HG02610 (cell line): ENCODE data around the gene COMMD2.
A peak's percentile ranks its signal among the peaks of the same experiment; 100 is the strongest.

Source experiments
- ATAC-seq: cut with Tn5 transposase; IDR thresholded peaks from one replicate; pipeline ENCODE4 v1.9.1; 2021; ENCODE audit warnings: mild to moderate bottlenecking, moderate library complexity; ENCODE audit not compliant: unreplicated experiment

COMMD2 gene

DNA sequence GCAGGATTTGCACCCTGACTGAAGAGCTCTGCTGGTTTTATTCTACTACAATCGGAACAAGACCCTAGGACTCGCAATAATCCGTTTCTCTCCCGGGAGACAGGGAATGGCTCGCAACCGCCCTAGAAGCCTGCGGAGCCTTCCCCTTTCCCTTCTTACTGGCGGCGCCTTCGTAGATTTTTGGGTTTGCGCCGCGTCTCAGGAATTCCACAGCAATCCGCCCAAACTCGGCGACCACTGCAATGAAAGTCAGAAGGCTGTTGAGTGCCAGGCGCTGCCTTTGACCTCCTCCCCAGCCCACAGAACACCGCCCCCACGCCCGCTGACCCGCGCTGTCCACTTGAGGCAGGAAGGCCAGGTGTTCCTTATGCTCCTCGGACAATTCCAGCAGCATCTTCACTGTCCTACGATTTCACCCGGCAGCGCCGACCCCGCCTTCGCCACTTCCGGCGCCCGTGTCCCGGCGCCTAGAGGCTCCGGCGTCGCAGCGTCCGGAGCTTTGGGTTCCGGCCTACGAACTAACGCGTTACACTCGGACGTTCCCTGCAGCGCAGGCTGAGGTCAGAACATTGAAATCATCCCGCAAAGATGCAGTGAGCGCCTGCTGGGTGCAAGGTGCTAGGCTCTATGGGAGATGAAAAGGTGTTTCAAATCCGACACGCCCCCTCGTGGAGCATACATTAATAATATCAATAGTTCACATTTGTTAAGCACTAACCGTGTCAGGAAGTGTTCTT is at the start of gene COMMD2:
TSS of gene COMMD2 (minus strand) at position 439 of the 737 bp plus-strand sequence. CDS start at position 394, 45 bp downstream.
- peak; percentile 100 for ATAC-seq

DNA sequence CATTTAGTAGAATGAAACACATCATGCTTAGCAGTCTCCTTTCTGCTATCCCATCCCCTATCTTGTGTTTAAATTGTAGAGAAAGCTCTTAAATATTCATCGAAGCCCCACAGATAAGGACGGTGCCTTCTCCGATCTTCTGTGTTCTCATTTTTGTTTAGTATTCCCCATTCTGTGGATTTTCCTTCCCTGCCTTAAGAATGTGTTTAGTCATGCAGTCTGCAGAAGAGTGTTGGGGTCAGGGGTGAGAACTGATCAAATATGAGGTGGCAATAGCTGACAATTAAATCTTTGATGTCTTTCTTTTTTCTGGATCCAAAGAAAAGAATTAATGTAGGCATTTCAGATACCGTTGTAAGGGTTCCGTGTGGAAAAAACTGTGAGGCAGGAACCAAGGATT is 49.4 kb upstream of the COMMD2 start:
- ATAC-seq: no peak

DNA sequence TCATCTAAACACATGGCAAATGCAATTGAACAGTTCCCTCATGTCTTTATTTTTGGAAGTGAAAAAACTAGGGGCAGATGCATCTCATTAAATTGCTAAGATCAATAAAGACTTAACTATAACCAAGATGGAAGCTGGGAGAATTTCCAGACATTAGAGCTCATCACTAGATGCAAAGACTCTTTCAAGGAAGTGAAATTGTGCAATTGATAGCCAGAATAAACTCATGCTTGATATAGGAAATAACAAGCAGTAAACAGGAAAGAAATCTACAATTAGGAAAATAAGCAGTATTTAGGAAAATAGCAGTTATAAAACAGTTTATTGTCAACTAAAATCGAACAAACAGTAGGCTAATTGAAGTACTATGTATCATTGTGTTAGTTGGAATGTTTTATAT is 48.9 kb upstream of the COMMD2 start:
- ATAC-seq: no peak

DNA sequence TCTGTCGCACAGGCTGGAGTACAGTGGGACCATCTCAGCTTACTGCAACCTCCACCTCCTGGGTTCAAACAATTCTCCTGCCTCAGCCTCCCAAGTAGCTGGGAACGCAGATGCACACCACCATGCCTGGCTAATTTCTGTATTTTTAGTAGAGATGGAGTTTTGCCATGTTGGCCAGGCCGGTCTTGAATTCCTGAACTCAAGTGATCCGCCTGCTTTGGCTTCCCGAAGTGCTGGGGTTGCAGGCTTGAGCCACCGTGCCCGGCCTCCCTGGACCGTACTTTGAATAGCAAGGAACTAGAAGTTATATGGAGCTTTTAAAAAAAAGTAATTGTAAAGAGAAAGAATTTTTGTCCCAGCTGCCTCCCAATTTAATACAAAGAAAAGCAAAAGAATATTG is 48.4 kb upstream of the COMMD2 start:
- no peak for ATAC-seq

DNA sequence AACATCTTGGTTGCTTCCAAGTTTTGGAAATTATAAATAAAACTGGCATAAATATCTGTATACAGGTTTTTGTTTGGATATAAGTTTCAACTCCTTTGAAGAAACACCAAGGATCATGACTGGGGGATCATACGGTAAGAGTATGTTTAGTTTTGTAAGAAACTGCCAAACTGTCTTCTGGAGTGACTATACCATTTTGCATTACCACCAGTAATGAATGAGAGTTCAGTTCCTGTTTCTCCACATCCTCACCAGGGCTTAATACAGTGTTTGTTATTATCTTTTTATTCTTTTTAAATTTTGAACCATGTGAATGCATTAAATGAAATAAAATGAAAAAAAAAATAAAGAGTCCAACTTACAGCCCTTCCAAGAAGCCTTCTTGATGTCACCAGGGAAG is 43.7 kb upstream of the COMMD2 start:
- ATAC-seq: no peak

DNA sequence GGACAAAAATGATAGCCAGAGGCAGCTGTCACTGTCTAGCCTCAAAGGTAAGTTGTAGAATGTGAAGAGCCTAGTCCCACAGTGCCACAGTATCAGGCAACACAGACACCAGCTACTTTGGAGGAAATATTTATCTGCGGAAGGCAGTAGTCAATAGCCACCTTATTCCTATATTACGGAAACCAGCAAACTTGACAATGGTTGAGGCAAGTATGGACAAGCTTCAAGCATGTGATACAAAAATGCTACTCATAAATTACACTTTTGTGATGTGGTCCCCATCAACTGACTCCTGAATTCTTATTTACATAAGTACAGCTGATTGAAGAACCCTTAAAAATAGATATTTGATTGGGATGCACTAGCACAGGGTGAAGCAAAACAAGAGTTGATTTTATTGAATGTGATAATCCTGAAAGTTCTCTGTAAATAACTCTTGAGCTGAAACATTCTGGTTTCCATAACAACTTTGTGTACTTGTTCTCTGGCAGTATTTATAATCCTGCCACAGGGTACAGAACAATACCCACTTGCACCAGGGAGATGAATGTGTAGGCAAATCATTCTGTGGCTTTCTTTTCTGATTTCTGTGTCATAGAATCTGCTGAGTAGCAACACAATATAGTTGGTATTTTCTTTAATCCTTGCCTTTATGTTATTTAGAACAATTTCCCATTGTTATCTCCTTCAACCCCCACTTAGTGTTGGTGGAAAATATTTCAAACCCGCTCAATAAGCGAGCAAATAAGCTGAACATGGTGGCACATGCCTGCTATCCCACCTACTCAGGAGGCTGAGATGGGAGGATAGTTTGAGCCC is 40.4 kb upstream of the COMMD2 start, which contains the start of gene ANKUB1:
TSS of gene ANKUB1 (minus strand) at position 103 of the 819 bp plus-strand sequence. CDS start 188 bp downstream, outside the sequence.
- ATAC-seq: no peak

DNA sequence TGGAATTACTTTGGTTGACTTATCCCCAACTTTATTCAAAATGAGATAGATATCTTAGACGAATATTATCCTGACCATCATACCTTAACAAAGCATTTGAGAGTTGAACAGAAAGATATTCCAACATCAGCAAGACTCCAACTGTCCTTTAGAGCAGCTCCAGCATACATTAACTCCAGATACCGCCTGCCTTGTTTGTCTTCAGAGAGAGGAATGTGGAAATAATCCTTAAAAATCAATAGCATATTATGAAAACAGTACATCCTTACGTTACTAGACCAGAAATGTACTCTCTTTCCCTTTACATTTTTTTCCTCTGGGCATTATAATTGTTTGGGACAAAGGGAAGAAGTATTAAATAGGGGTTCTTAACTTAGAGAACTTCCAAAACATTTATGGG is 38.4 kb upstream of the COMMD2 start:
- no peak for ATAC-seq

DNA sequence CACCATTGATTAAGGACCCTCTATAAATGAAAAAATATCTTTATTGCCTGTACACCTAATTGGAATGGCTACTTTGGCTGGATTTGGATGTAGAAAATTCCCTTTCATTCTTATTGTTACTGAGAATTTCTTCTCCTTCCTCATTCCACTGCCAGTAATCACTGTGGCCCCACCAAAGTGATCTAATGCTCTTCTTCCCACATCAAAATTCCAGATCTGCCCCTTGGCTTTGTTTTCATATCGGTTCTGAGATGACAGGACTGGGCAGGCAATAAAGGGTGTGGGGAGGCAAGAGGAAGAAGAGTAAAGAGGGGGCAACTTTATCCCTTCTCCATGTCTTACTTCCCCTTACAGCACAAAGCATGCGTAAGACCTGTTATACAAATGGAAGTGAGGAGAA is 38.0 kb upstream of the COMMD2 start:
- no peak for ATAC-seq

DNA sequence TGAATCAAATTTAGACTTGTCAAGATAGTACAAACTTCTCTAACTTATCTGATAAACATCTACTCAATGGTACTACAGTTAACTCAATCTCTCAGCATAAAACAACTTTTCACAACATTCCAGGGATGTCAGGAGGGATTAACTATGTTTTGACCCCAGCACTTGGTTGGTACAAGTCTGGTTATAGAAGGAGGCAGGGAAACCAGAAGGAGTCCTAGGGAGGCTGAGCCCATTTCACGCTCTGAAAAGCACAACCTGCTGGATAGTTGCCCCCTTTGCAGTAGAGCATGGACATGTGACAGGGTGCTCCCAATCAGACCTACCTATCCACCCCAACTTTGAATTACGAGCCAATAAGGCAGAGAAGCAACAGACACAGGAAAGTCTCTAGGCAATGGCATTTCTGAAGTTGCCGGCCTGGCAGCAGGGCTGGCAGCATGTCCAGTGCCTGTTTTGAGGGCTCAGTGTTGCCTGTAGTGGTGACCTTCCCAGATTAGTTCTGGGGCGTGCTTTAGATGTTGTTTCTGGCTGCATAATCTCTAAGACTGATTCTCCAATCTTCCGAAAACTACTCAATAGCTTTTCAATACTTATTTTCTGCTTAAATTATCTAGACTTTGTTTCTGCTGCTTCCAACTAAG is 31.9 kb upstream of the COMMD2 start:
- no peak for ATAC-seq

DNA sequence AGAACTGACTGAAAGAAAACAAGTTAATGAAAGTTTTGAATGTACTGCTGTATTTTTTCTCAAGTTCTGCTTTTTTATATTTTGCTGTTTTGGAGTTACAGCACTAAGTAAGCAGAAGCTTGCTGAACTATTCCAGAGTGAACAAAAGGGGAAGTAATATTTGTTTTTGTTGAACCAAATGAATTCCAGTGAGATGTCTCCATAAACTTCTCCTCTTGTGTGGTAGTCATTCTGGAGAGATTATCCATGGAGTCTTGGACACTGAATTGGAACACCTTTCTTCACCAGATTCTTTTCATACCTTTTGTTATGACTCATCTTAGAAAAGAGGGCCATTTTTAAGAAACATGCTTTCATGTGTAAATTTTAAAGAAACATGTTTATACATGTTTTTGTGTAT is 31.3 kb upstream of the COMMD2 start:
- no peak for ATAC-seq

DNA sequence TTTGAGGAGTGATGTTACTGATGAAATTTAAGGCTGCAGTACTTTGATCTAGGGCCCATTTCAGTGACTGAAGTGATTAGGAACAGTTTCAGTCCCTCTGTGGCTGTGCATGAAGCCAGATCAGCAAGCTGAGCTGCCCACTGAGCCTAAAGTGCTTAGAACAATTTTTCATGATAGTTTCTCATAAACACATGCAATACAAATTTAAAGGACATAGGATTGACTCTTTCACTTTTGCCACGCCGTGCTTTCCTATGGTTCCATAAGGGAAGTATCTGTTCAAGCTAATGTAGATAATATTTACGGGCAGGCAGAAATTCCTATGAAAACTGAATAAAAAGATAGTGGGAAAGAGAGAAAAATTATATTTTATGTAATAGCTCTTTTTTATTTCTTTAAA is 29.5 kb upstream of the COMMD2 start:
- no peak for ATAC-seq

DNA sequence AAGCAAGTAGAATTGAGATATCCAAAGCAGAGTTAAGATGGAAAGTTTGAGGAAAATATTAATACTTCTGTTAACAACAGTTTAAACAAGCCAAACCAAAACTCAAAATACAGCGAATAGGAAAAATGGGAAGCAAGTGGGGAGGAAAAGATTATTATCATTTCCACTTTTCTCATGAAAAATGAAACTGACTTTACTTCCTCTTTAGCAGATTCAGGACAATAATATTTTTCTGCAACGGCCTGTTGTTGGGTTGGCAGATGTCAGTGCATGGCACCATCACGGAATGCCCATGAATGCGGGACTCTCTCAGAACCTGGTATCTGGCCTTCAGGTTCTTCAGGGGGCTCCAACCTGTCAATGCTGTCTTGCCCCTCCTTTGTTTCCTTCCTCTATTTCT is 28.9 kb upstream of the COMMD2 start:
- no peak for ATAC-seq

DNA sequence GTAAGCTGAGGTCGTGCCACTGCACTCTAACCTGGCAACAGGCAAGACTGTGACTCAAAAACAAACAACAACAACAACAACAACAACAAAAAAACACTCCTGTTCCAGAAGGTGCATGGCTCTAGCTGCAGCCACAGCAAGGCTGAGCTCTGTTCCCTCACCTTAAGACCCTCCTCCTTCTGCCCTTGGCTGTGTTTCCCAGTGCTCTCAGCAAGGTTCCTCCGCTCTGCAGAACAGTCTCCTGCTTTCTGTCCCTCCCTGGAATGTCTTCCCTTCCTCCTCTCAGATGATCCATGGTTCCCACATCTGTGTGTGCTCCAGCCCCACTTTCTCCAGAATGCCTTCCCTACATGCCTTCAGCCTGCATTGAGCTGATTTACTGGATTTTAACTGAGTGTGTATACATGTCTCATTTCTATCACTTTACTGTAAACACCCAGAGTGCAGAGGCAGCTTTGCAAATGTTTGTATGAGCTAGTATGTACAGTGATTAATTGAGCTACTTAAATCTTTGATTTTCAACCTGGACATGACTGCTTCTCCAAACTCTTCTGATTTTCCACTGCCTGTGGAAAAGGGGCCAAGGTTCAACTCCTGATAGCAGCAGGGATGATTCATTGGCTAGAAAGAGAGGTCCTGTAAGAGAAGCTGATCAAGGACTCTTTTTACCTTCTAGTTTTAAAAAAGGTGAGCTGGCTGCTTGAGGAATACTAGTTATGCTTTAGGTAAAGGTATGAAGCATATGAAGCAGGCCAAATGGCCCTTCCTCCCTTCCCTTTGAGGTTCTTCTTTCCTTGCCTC is 25.3 kb upstream of the COMMD2 start:
- no peak for ATAC-seq

DNA sequence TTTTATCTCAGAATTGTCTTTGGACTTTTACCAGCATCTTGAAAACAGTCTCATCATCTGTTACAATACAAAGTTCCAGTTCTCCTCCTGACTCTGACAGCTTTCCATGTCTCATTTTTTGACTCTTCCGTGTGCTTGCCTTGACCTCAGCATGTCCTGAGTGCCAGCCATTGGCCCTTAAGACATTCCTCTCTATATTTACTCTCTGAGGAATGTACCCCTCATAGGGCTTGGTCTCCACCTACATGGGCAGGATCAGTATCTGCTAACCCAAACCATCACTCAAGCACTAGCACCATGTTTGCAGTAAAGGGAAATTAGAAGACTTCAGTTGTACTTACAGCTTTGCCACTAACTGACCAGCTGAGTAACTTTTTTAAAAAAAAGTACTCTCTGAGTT is 23.9 kb upstream of the COMMD2 start:
- ATAC-seq: no peak

DNA sequence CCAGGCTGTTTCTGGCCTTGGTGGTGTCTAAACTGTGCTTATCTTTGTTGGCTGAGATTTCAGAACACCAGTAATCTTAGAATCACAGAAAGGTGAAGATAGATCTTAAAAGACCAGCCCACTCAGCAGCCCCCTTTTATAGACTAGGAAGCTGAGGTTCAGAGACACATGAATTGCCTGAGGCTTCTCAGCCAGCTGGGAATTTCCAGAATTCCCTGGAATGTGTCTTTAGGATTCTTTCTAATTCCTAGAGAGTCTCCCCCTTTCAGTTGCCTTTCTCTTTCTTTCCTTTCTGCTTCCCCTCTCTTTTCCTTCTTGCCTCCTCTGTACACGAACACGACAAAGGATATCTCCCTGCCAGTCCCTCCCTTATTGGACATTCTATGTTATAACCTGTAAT is 20.6 kb upstream of the COMMD2 start:
- ATAC-seq: no peak

DNA sequence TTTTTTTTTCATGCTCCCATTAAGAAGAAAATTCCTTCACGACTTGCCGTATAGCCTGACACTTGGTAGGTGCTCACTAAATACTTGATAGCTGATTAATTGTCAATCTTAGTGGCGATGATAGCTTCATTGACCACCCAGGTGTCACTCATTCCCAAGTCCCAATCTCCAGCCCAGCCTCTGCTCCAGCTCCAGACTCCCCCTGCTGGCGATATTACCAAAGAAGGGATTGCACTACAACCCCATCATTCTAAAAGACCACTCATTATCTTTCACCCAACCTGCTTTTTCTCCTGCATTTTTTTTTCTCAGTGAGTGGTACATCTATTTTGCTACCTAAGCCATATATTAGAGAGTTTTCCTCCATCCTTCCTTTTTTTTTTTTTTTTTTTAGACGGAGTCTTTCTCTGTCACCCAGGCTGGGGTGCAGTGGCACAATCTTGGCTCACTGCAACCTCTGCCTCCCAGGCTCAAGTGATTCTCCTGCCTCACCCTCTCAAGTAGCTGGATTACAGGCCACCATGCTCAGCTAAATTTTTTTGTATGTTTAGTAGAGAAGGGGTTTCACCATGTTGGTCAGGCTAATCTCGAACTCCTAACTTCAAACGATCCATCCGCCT is 19.5 kb upstream of the COMMD2 start:
- no peak for ATAC-seq

DNA sequence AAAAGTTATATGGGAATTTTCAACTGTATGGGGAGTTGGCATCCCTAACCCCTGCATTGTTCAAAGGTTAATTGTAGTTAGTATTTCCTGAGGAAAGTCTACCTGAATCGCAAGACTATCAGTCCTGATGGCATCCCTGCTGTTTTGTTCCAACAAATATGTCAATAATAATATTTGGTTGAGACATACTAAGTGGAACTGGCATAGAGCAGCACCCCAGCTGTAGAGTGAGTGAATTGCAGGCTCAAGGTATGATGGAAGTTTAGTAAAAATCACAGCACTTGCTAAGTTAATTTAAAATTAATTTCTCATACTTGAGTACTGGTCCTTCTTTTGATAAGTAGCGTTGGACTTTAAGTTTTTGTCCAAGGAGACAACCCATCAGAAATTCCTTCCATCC is 18.0 kb upstream of the COMMD2 start:
- no peak for ATAC-seq

DNA sequence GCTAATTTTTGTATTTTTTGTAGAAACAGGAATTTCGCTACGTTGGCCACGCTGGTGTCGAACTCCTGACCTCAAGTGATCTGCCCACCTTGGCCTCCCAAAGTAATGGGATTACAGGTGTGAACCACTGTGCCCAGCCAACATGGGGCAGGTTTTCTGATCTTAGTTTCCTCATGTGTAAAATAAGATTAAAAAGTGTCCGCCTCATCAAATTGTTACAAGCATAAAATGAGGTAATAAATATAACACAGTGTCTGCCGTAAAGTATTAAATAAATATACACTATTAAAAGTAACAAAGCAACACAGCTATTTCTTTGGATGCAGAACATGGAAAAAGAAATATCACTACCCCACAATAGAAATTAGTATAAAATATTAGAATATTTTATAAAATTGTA is 16.4 kb upstream of the COMMD2 start:
- ATAC-seq: no peak

DNA sequence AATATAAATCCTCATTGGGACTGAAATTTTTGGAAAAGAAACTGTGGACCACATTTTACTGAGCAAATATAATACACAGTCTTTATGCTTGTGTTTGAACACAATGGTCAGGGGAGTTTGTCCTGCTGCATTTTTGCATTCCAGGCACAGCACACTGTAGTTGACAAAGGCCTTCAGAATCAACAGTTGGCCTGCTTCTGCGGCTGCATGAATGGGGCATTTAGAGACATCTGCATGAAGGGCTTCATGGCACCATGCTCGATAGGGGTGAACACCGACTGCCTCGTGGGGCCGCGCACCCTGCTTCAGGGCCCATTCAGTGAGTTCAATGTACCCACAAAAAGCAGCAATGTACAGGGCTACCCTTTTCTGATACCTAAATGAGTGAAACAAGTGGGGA is 15.4 kb upstream of the COMMD2 start:
- no peak for ATAC-seq

DNA sequence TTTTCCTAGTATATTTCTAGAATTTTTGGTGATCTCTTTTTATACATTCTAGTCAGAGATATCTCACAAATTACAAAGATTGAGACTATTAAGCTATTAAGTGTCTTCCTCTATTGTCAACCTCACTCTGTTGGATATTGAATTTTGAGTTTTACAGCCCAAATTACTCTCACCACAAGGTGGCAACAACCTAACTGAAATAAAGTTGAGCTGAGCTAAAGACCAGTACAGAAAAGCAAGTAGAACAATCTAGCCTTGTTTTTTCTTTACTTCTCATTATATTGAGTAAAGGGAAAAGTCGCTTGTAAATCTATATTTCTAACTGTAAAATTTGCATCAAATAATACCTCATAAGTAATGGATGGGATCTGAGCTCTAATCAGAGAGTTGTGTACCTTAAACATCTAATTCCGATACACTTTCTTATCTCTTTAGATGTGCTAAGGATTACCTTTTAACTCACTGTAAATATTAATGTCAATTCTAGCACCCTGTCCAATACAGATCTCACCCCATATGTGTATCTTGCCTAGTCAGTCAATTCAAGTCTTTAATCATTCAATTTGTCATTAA is 13.6 kb upstream of the COMMD2 start:
- no peak for ATAC-seq
